ENCODE data around the gene TOMM5. TPM values are rescaled to one million over a fixed set of nuclear protein-coding genes. Genes with fewer than 3 reads are reported as not detected.

TOMM5 gene
- total RNA-seq, 1 experiment from 2014 or later = 49.3 TPM

- no peaks in the 10 kb centered on the region for H3K36me3 Mint-ChIP-seq (ENCODE audit: insufficient read depth, unreplicated experiment)
- H3K9me3 Mint-ChIP-seq (ENCODE audit: low read depth, unreplicated experiment) = no peaks in the 10 kb centered on the region
- CTCF ChIA-PET = no interaction called here
- H3K27ac Mint-ChIP-seq (ENCODE audit: unreplicated experiment) = no peak overlapping the region
- no peak overlapping the region for H3K4me3 Mint-ChIP-seq (ENCODE audit: low read depth, unreplicated experiment)
- H3K4me1 Mint-ChIP-seq (ENCODE audit: low read depth, unreplicated experiment) = no peaks in the 10 kb centered on the region
- intact Hi-C loops (cut with micrococcal nuclease; ENCODE audit: unreplicated experiment) = no loop called here
- no TSS peak for BruUV-seq (replicated peaks)
- no peak for DNase-seq
- H3K27me3 Mint-ChIP-seq (ENCODE audit: unreplicated experiment) = no peaks in the 10 kb centered on the region
- TF ChIP-seq CTCF (IDR thresholded peaks at IDR 0.05; ENCODE audit: unreplicated experiment) = no peak
These were observed 25.7 kb downstream of the TOMM5 start for GRCh38 chr9:37566716-37567115.

- no peak for TF ChIP-seq CTCF (IDR thresholded peaks at IDR 0.05; ENCODE audit: unreplicated experiment)
- no peaks in the 10 kb centered on the region for H3K9me3 Mint-ChIP-seq (ENCODE audit: low read depth, unreplicated experiment)
- no peaks in the 10 kb centered on the region for H3K27me3 Mint-ChIP-seq (ENCODE audit: unreplicated experiment)
- BruUV-seq (replicated peaks) = no TSS peak
- no peak overlapping the region for H3K27ac Mint-ChIP-seq (ENCODE audit: unreplicated experiment)
- CTCF ChIA-PET = interaction anchor here (0.6 kb wide), 1 partner anchor 653 kb away, joined by 3 read pairs; no protein-coding TSS in a partner anchor
- no peak overlapping the region for H3K4me3 Mint-ChIP-seq (ENCODE audit: low read depth, unreplicated experiment)
- no peaks in the 10 kb centered on the region for H3K4me1 Mint-ChIP-seq (ENCODE audit: low read depth, unreplicated experiment)
- DNase-seq = no peak
- no peaks in the 10 kb centered on the region for H3K36me3 Mint-ChIP-seq (ENCODE audit: insufficient read depth, unreplicated experiment)
- intact Hi-C loops (cut with micrococcal nuclease; ENCODE audit: unreplicated experiment) = no loop called here
These were observed 26.5 kb downstream of the TOMM5 start for GRCh38 chr9:37565661-37566618.

GRCh38 chr9:37564916-37565315, 27.5 kb downstream of the TOMM5 start:
- H3K4me3 Mint-ChIP-seq (ENCODE audit: low read depth, unreplicated experiment) = no peak overlapping the region
- H3K4me1 Mint-ChIP-seq (ENCODE audit: low read depth, unreplicated experiment) = no peaks in the 10 kb centered on the region
- intact Hi-C loops (cut with micrococcal nuclease; ENCODE audit: unreplicated experiment) = no loop called here
- no peaks in the 10 kb centered on the region for H3K27me3 Mint-ChIP-seq (ENCODE audit: unreplicated experiment)
- CTCF ChIA-PET = no interaction called here
- no peak for DNase-seq
- H3K27ac Mint-ChIP-seq (ENCODE audit: unreplicated experiment) = no peak overlapping the region
- no peaks in the 10 kb centered on the region for H3K36me3 Mint-ChIP-seq (ENCODE audit: insufficient read depth, unreplicated experiment)
- no peak for TF ChIP-seq CTCF (IDR thresholded peaks at IDR 0.05; ENCODE audit: unreplicated experiment)
- no TSS peak for BruUV-seq (replicated peaks)
- H3K9me3 Mint-ChIP-seq (ENCODE audit: low read depth, unreplicated experiment) = no peaks in the 10 kb centered on the region

GRCh38 chr9:37563806-37564513, 28.4 kb downstream of the TOMM5 start:
- Mint-ChIP-seq H3K36me3 (ENCODE audit: insufficient read depth, unreplicated experiment) (no peaks in the 10 kb centered on the region), H3K4me1 (ENCODE audit: low read depth, unreplicated experiment) (no peaks in the 10 kb centered on the region), H3K27ac (ENCODE audit: unreplicated experiment) (no peak overlapping the region), H3K27me3 (ENCODE audit: unreplicated experiment) (no peaks in the 10 kb centered on the region), H3K4me3 (ENCODE audit: low read depth, unreplicated experiment) (no peak overlapping the region), H3K9me3 (ENCODE audit: low read depth, unreplicated experiment) (no peaks in the 10 kb centered on the region)
- BruUV-seq (replicated peaks) = no TSS peak
- DNase-seq = no peak
- CTCF ChIA-PET = no interaction called here
- TF ChIP-seq CTCF (IDR thresholded peaks at IDR 0.05; ENCODE audit: unreplicated experiment) = no peak
- intact Hi-C loops (cut with micrococcal nuclease; ENCODE audit: unreplicated experiment) = no loop called here
